ENCODE measurements around the gene MTHFR. TPM values are rescaled to one million over a fixed set of nuclear protein-coding genes. Genes with fewer than 3 reads are reported as not detected.

The MTHFR gene
- total RNA-seq, 1 donor from 2014 or later: 45.4 TPM

DNA sequence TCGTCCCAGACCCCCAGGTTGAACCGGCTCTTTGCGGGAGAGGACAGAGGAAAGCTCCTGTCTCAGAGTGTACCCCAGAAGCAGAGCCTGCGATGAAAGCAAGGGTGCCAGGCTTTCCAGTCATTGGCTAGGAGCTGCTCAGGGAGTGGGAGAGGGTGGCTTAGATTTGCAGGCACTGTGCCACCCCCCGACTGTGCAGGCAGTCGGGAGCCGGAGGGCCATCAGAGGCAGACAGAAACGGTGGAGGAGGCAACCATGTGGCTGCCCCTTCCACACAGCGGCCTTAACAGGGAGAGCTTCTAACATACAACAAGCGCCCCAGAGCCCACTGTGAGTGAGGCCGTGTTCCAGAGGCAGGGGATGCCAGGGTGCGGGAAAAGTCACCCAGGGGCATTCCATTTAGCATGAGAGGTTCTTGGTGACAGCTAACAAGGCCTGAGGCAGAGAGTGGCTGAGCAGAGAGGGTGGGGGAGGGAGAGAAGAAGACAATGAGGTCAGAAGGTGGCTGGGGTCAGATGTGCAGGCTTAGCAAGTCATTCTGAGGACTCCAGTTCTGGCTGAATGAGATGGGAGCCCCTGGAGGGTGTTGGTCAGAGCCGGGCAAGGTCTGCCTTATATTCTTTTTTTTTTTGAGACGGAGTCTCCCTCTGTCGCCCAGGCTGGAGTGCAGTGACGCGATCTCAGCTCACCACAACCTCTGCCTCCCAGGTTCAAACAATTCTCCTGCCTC is 53.2 kb downstream of the MTHFR start:
- peaks cover 36% of the 10 kb centered on the region for H3K36me3 ChIP-seq
- ATAC-seq (no peak), DNase-seq (no peak)
- H3K4me1 ChIP-seq: peaks cover 5% of the 10 kb centered on the region
- no peaks in the 10 kb centered on the region for H3K27me3 ChIP-seq (ENCODE audit: low read depth)
- H3K4me3 ChIP-seq: no peak overlapping the region
- intact Hi-C loops (cut with DNase I): no loop called here
- no peak for TF ChIP-seq CTCF (IDR thresholded peaks at IDR 0.05)
- H3K9me3 ChIP-seq: no peaks in the 10 kb centered on the region
- H3K27ac ChIP-seq: no peak overlapping the region

DNA sequence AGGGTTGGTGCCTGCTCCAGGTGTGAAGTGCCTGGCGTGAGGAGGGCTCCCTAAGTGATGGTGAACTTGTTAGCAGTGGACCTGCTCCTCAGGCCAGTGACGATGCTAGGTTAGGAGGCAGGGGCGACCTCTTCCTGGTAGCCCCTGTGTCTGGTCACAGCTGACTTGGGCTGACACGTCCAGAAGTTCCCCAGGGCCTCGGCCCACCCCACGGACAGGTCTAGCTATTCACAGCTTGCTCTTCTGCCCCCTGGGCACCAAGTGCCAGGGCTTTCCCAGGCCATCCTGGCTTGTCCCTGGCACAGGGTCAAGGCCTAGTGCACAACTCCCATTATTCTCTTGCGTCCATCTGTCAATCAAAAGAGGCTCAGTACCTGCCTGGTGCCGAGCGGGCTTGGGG is 54.7 kb downstream of the MTHFR start:
- H3K36me3 ChIP-seq: peaks cover 50% of the 10 kb centered on the region
- H3K27ac ChIP-seq: no peak overlapping the region
- no peaks in the 10 kb centered on the region for H3K9me3 ChIP-seq
- TF ChIP-seq CTCF (IDR thresholded peaks at IDR 0.05): no peak
- peaks cover 5% of the 10 kb centered on the region for H3K4me1 ChIP-seq
- no peak overlapping the region for H3K4me3 ChIP-seq
- no peak for ATAC-seq
- DNase-seq: no peak
- H3K27me3 ChIP-seq (ENCODE audit: low read depth): no peaks in the 10 kb centered on the region
- intact Hi-C loops (cut with DNase I): no loop called here

DNA sequence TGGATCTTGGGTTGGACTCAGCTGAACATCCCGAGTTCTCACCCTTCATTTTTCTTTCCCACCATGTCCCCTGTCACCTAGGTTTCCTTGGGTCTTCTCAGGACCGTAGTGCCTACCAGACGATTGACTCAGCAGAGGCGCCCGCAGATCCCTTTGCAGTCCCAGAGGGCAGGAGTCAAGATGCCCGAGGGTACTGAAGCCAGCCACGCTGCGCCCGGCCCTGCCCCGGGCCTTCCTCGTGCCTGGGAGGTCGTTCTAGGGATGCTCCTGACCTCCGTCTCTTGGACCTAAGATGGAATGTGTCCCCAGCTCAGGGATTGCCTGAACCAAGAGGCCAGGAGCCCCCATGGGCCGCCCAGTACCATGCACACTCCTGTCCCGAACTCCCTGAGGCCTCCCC is 55.8 kb downstream of the MTHFR start:
- no peaks in the 10 kb centered on the region for H3K27me3 ChIP-seq (ENCODE audit: low read depth)
- no peak overlapping the region for H3K4me3 ChIP-seq
- no peak for TF ChIP-seq CTCF (IDR thresholded peaks at IDR 0.05)
- no peaks in the 10 kb centered on the region for H3K9me3 ChIP-seq
- H3K4me1 ChIP-seq: peaks cover 5% of the 10 kb centered on the region
- no peak overlapping the region for H3K27ac ChIP-seq
- ATAC-seq (no peak), DNase-seq (no peak)
- H3K36me3 ChIP-seq: peaks cover 61% of the 10 kb centered on the region
- intact Hi-C loops (cut with DNase I): no loop called here

GRCh38 chr1:11749203-11749689 is 56.5 kb downstream of the MTHFR start:
- peaks cover 5% of the 10 kb centered on the region for H3K4me1 ChIP-seq
- no peak overlapping the region for H3K4me3 ChIP-seq
- no peaks in the 10 kb centered on the region for H3K9me3 ChIP-seq
- peak; percentile 64 for TF ChIP-seq CTCF (IDR thresholded peaks at IDR 0.05)
- H3K36me3 ChIP-seq: peaks cover 64% of the 10 kb centered on the region
- peak; percentile 84 to 89 for ATAC-seq
- H3K27me3 ChIP-seq (ENCODE audit: low read depth): no peaks in the 10 kb centered on the region
- no peak overlapping the region for H3K27ac ChIP-seq
- DNase-seq: peak; percentile 72
- intact Hi-C loops (cut with DNase I): no loop called here

- no peak for TF ChIP-seq CTCF (IDR thresholded peaks at IDR 0.05)
- no peaks in the 10 kb centered on the region for H3K9me3 ChIP-seq
- H3K27me3 ChIP-seq (ENCODE audit: low read depth): no peaks in the 10 kb centered on the region
- peaks cover 5% of the 10 kb centered on the region for H3K4me1 ChIP-seq
- ATAC-seq (peak in 1 of 2 donors; percentile 5), DNase-seq (no peak)
- H3K27ac ChIP-seq: no peak overlapping the region
- no peak overlapping the region for H3K4me3 ChIP-seq
- intact Hi-C loops (cut with DNase I): no loop called here
- H3K36me3 ChIP-seq: peaks cover 68% of the 10 kb centered on the region
Measured at GRCh38 chr1:11748294-11749202, 57.2 kb downstream of the MTHFR start.
